Epidermal melanocyte (primary cell): ENCODE data around the gene HPN.

Source experiments
- DNase-seq: peaks from one replicate; pipeline ENCODE4 v3.0.0; 2011; ENCODE audit warnings: low spot score; ENCODE audit not compliant: insufficient read length

The HPN gene

DNA sequence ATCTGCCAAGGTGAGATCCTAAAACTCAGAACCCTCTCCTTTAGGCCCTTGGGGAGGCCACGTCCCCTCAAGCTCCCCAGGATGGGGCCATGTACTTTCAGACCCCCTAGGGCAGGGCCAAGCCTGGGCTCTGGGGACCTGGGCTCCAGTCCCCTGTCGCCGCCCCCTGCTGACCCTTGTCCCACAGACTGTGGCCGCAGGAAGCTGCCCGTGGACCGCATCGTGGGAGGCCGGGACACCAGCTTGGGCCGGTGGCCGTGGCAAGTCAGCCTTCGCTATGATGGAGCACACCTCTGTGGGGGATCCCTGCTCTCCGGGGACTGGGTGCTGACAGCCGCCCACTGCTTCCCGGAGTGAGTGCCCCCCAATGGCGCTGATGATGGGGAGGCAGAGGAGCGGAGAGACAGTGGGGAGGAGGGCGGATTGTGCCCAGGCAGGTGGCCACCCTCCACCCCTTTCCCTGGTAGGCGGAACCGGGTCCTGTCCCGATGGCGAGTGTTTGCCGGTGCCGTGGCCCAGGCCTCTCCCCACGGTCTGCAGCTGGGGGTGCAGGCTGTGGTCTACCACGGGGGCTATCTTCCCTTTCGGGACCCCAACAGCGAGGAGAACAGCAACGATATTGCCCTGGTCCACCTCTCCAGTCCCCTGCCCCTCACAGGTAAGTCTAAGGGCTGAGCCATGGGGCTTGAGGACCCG, 18.8 kb downstream of the HPN start:
- DNase-seq = no peak

DNA sequence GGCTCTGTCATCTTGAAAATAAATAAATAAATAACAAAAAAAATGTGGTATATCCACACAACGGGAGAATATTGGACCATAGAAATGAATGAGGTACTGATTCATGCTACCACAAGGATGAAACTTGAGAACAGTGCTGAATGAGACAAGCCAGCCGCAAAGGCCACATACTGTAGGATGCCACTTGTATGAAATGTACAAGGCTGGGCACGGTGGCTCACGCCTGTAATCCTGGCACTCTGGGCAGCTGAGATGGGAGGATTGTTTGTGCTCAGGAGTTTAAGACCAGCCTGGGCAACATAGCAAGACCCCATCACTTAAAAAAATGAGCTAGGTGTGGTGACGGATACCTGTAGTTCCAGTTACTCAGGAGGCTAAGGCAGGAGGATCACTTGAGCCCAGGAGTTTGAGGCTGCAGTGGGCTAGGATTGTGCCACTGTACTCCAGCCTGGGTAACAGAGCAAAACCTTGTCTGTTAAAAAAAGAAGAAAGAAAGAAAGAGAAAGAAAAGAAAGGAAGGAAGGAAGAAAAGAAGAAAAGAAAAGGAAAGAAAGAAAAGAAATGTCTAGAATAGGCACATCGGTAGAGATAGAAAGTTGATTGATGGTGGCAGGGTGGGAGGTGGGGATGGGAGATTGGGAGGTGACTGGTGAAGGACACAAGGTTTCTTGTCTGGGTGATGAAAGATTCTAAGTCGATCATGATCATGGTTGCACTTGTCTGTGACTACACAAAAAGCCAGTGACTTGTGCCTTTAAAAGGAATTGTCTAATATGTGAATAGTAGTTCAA, 20.3 kb downstream of the HPN start:
- no peak for DNase-seq

DNA sequence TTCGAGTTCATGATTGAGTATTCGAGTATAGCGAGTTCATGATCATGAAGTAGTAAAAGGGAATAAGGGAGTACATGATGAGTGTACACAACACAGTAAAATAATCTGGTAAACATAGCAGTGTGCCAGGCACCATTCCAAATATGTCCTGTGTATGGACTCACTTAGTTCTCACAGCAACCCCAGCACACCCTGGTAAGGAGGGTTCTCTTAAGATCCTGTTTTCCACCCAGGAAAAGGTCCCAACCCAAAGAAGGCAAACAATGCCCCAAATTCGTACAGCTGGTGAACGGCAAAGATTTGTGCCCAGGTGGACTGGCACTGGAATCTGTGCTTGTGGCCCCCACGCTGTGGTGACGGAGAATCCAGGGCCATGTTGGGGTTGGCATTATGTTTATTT, 21.4 kb downstream of the HPN start:
- DNase-seq = no peak

DNA sequence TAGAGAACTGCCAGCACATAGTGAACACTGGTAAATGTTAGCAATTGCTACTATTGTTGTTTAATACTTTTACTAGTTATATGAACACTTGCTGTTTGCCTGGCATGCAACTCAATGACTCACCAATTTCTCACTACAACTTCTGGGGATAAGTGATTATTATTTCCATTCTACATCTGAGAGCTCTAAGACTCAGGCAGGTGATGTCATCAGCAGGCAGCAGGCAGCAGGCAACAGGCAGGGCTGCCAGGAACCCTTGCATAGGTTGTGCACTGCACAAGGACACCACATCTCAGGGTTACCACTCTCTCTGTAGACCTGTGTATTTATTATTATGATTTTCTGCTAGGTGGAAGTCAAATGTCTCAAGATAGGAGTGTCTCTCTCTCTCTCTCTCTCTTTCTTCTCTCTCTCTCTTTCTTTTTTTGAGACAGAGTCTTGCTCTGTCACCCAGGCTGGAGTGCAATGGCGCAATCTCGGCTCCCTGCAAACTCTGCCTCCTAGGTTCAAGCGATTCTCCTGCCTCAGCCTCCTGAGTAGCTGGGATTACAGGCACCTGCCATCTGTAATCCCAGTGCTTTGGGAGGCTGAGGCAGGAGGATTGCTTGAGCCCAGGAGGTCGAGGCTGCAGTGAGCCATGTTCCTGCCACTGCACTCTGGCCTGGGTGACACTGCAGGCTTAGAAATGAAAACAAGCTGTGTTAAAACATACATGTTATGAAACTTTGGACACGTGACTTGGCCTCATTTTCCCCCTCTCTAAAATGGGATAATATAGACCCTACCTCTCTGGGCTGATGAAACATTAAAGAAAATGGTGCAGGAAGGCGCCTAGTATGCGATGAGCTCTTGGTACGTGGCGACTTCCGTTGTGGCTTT, 22.7 kb downstream of the HPN start:
- DNase-seq = no peak

DNA sequence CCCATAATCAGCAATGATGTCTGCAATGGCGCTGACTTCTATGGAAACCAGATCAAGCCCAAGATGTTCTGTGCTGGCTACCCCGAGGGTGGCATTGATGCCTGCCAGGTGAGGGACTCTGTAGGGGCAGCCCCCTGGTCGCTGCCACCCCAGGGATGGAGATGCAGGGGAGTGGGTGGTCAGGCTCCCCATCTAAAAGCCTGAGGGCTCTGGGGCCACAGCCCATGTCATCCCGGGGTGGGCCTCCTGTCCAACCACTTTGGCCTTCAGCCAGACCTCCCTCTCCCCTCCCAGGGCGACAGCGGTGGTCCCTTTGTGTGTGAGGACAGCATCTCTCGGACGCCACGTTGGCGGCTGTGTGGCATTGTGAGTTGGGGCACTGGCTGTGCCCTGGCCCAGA, 24.1 kb downstream of the HPN start:
- no peak for DNase-seq

DNA sequence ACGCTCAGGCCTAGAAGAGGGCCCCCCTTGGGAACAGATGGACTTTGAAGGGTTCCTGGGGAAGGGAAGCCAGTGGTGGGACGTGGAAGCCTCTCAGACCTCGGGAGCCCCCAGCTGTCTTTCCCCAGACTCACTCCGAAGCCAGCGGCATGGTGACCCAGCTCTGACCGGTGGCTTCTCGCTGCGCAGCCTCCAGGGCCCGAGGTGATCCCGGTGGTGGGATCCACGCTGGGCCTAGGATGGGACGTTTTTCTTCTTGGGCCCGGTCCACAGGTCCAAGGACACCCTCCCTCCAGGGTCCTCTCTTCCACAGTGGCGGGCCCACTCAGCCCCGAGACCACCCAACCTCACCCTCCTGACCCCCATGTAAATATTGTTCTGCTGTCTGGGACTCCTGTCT, 24.6 kb downstream of the HPN start:
- no peak for DNase-seq

DNA sequence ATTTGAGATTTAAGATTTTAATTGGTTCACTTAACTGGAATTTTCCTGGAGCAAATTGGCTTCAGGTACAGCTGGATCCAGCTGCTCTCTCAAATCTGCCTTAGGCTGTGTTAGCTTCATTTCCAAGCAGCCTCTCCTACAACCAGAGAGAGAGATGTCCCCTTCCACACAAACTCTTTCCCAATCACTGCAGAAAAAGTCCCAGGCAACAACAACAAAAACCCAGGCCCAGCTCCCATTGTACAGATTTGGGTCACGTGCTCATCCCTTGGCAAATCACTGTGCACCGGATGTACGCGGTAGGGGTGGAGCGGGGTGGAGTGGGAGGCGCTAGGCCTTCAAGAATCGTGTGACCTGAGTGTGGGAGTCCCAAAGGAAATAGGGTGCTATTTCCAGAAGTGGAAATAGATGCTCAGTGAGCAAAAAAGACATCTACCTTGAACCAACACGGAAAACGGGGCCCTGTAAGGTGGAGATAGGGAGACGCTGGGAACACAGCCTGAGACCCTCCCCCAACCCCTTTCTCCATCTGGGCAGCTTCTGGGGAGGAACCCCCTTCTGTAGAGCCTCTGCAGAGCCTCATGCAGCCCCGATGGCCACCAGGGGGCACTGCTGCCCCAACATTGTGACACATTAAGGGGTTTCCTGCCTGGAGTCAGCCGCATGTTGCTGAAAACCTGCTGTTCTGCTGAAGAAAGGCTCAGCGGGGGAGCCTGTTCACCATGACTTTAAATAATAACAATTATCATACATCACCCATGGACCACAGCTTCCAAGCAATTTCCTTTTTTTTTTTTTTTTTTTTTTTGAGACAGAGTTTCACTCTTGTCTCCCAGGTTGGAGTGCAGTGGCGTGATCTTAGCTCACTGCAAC, 25.4 kb downstream of the HPN start:
- peak; percentile 94 for DNase-seq

DNA sequence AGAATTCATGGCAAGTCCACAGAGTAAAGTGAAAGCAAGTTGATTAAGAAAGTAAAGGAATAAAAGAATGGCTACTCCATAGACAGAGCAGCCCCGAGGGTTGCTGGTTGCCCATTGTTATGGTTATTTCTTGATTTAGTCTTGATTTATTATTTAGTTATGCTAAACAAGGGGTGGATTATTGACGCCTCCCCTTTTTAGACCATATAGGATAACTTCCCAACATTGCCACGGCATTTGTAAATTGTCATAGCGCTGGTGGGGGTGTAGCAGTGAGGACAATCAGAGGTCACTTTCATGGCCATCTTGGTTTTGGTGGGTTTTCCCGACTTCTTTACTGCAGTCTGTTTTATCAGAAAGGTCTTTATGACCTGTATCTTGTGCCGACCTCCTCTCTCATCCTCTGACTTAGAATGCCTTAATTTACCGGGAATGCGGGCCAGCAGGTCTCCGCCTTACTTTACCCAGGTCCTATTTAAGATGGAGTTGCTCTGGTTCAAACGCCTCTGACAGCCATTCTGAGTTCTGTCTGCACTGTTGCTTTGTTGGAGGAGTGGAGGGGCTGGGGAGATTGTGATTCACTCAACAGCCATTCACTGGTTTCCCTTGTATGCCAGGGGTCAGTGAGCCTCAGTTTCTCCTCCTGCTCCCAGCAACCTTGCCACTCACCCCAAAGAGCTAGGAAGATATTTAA, 27.6 kb downstream of the HPN start:
- DNase-seq = no peak

DNA sequence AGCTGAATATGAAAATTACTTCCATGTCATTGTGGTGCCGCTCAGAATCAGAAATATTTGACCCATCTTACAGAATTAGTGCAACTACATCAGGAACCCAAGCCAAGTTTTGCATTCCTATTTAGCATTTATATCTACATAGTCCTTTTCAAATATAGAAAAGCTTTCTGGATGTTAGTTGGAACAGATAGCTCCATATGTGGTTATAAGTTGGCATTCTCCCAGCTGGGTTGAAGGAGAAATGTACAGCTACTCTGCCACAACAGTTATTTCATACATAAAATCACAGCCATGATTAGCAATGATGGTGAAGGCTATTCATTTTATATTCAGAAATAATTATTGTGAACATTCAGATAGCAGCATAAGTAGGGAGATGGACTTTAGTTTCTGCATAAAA, 28.2 kb downstream of the HPN start:
- no peak for DNase-seq

DNA sequence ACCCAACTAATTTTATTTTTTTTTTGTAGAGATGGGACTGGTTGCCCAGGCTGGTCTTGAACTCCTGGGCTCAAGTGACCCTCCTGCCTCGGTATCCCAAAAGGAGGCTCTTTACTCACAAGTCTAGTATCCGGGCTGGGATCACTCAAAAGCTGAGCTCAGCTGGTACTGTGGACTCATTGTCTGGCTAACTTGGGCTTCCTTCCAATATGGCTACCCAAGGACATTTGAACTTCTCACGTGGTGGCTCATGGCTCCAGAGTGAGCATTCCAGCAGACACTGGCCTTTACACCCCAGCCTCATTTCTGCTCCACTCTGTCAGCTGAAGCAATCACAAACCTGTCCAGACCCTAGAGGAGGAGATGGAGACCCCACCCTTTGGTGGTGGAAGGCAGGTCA, 28.9 kb downstream of the HPN start:
- DNase-seq = no peak

DNA sequence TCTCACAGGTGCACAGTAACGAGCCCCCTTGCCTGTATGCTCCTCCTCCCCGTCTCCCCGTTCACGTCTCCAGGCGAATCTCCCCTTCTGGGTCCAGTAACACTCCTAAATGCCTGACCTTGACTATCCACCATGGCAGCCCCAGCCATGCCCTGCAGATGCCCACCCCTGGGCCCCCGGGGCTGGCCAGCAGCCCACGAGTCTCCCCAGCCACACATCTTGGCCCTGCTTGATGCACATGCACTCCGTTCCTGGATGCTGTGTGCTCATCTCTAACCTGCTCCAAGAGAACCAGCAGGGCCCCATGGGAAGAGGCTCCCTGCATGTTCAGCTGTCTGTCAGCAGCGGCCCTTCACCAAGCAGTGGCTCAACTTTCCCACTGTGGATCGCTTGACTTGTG, 32.0 kb downstream of the HPN start:
- no peak for DNase-seq

DNA sequence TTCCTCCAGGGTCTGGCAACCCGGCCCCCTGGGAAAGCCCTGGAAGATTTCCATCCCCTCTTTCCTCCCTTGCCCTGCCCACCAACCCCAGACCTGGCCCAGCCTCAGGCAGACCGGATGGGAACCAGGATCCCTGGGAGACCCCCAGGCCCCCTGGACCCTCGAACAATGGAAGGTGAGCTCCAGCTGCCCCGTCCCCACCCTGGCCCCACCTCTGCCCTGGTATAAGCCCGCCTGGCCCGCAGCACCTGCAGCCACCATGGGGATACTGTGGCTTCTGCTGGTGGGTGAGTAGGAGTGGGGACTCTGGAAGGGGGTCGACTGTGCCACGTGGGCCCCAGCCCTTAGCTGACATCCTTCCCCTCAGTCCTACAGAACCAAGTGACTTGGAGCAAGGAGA, 32.4 kb downstream of the HPN start:
- no peak for DNase-seq

DNA sequence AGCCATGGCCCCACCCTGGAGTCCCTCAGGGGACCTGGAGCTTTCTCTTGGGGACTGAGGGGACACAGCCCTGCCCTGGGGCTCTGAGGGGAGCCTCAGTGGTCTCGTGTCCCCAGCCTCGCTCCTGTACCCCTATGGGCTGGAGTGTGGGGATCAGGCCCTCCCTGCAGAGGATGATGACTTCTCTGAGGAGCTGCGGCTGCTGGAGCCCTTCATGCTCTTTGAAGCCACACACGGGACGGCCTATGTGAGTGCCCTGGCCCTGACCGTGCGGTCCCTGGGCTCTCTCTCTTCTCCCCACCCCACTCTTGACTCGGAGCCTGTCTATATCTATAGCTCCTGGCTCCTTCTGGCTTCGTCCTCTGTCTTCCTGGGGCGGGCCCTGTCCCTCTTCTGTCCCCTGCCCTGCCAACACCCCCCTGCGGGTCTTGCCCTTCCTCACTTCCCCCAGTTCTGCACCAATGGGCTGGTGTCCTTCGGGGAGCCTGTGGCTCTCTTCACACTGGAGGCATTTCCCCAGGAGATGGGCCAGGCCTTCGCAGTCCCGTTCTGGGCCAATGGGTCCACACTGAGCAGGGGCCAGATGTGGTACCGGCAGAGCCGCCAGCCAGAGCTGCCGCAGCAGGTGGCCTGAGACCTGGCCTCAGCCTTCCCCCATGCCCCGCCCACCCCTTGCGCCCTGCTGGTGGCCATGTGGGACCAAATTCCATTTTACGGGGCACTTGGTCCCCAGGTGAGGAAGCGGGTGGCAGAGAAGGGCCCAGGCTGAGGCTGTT, 33.1 kb downstream of the HPN start:
- no peak for DNase-seq

DNA sequence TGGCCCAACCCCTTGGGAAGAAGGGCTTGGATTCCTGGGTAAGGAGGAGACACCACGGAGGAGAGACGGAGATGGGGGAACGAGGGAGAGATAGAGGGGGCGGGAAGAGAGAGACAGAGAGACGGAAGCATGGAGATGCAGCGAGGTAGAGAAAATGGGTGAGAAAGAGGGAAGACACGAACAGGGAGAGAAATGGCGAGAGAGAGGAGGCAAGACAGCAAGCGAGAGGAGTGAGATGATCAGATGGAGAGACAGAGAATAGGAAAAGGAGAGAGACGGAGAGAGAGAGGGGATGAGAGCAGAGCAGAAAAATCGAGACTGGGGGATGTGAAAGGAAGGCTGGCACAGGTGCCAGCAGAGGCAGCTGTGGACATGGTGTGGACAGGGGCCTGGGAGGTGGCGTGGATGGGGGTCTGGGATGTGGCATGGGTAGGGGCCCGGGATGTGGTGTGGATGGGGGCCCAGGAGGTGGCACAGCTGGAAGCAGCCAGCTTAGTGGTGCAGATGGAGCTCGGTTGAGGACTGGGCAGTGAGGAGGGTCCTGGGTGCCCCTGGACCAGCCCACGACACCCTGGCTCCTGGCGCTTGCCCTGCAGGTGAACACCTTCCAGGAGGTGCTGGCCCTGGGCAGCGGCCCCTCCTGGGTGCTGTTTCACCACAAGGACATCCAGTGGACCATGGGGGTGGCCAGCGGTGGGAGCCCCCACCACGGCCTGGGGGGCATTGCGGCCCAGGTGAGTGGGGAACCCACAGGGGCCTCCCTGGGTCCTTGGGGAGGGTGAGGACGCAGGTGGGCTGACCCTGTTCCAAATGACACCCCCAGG, 33.9 kb downstream of the HPN start:
- no peak for DNase-seq

DNA sequence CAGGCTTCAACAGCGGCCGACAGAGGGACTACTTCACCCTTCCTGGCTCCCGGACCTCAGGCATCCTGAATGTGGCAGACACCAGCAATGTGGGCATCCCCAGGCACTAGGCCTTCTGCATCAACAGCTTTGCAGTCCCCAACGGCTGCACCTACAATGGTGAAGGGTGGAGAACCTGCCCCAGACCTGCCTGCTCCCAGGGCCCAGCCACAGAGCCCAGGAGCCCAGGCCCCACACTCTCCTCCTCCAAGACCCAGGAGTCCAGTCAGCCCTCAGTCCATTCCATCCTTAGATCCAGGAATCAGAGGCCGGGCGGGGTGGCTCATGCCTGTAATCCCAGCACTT, 34.5 kb downstream of the HPN start:
- DNase-seq = no peak

DNA sequence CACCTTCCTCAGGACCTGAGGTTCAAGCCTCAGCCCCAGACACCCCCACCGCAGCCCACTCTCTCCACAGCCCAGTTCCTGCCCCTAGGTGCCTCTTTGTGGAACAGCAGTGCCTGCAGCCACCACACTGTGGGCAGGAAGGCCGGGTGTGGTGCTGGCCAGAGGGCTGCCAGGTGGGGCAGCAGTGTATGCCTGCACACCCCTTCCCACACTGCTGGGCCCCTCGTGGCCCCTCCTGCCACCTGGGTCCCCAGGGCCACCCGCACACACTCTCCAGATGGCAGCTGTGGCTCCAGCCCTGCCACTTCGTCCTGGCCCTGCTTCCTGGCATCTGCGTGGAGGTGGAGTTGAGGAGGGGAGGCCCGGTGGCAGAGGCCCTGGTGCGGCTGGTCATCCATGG, 35.1 kb downstream of the HPN start:
- no peak for DNase-seq

DNA sequence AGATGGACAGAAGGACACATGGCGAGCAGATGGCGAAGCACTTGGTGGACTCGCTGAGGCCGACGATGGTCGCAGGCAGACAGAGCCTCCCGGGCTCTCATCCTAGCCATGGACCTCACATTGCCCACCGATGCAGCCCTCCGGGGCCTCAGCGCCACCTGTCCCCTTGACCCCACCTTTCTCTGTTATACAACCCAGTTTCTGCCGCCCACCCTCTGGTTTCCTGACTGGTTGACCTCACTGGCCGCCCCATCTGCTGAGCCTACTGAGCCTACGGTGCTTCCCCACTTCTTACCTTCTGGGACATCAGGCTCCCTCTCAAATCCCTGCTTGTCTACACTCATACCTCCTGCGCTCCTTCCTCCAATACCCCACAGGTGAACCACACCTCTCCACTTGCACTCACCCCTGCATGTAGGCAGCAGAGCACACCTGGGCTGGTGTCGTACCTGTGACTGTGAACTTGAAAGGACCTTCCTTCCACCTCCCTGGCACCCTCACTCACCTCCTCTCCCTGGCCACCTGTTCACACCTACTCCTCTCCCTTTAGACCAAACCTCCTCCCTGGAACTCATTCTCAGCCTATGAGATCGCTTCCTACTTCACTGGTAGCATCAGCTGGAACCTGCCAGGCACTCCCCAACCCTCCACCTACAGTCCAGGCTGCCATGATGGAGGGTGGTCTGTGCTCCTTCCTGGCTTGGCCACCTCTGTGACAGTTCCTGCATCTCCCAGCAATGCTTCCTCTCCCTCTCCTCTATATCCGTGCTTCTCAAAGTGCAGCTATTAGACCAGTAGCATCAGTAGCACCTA, 36.1 kb downstream of the HPN start:
- no peak for DNase-seq

DNA sequence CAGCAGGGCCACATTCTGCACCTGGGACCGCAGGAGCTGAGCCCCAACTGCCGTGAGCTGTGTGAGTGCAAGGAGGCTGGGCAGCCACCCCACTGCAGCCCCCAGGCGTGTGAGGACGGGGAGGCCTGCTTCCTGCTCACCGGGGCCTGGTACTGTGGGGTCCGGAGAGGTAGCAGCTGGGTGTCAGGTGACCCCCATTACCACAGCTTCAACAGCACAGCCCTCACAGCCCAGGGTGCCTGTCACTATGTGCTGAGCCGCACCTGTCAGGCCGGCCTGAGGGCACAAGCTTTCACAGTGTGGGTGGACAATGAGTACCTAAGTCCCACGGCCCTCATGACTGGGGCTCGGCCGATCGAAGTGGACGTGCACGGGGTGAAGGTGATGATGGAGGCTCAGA, 38.3 kb downstream of the HPN start:
- DNase-seq = no peak
